Colonic mucosa (tissue), 4 donors: ENCODE results near the gene ERAL1. TPM values are rescaled to one million over a fixed set of nuclear protein-coding genes. Genes with fewer than 3 reads are reported as not detected.
A peak's percentile ranks its signal among the peaks of the same experiment; 100 is the strongest.

Source experiments
- DNase-seq: peaks from one replicate; pipeline ENCODE4 v3.0.0-alpha.2; 2020
- H3K27ac ChIP-seq: fragments of 200-600 bp; one replicate; pipeline ENCODE4 v1.8.0; 2021
- H3K27me3 ChIP-seq: fragments of 200-600 bp; one replicate; pipeline ENCODE4 v1.8.0; 2021
- H3K36me3 ChIP-seq: fragments of 200-600 bp; one replicate; pipeline ENCODE4 v1.8.0; 2021
- H3K4me1 ChIP-seq: fragments of 200-600 bp; one replicate; pipeline ENCODE4 v1.8.0; 2021; ENCODE audit warnings: mild to moderate bottlenecking
- H3K4me3 ChIP-seq: fragments of 200-600 bp; one replicate; pipeline ENCODE4 v1.8.0; 2021
- H3K9ac ChIP-seq, 2 donors: one replicate each; pipeline ENCODE4 v1.7.0; 2013; ENCODE audit warnings: control low read depth in 2 of 2, low read depth in 2 of 2, low read length in 2 of 2
- H3K9me3 ChIP-seq: fragments of 200-600 bp; one replicate; pipeline ENCODE4 v1.8.0; 2021
- intact Hi-C: fragments of 100-400 bp; cut with DNase I; formaldehyde crosslinking; loops from one replicate; pipeline ENCODE4 v1.14.1; 2022
- total RNA-seq, 2 donors: library from RNA; stranded (reverse); fragmentation: NEBNext Ultra II Directional in 1 of 2; extraction: Animal tissue kit (Norgen Biotek cat#: 25700) in 1 of 2; gene quantifications; one replicate each; pipeline ENCODE4 v1.2.1, GENCODE V29; 2021
- TF ChIP-seq, protein P1 (sequence below): fragments of 200-600 bp; IDR thresholded peaks from one replicate; pipeline ENCODE4 v1.8.0; 2022; ENCODE audit warnings: antibody characterized with exemption, mild to moderate bottlenecking
- donor health status: healthy.
- donor health status: DM: no; HTN: no; CAD: no.
- donor health status: DM: no; HTN: no; CAD: no.

Gene ERAL1
- total RNA-seq, 2 donors from 2014 or later: 34.7 to 72.0 TPM

DNA sequence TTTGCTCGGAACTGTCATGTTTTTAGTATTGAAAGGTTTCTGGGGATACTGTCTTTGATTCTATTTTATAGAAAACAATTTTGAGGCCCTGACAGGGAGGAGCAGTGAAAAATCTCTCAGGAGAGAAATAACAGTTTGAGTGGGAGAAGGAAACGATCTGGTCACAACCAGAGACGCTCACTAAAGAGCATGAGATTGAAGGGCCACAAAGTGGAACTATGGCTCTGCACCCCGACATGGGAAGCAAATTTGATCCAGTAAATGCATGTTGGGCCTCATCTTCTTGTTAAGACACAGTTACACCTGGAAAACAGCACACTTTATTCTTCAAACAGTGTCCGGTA, 492 bp downstream of the ERAL1 start:
- intact Hi-C loops: loop anchor here (10.0 kb wide), 1 partner anchor 59 kb away; no protein-coding TSS in a partner anchor
- Histone ChIP-seq H3K4me3 (peak overlapping the region; percentile 71), H3K9ac (peak overlapping the region; percentile 79 to 89), H3K27me3 (no peaks in the 10 kb centered on the region), H3K36me3 (peaks cover 6% of the 10 kb centered on the region), H3K4me1 (peaks cover 5% of the 10 kb centered on the region), H3K9me3 (no peaks in the 10 kb centered on the region), H3K27ac (no peak overlapping the region)
- TF ChIP-seq, protein P1, sequence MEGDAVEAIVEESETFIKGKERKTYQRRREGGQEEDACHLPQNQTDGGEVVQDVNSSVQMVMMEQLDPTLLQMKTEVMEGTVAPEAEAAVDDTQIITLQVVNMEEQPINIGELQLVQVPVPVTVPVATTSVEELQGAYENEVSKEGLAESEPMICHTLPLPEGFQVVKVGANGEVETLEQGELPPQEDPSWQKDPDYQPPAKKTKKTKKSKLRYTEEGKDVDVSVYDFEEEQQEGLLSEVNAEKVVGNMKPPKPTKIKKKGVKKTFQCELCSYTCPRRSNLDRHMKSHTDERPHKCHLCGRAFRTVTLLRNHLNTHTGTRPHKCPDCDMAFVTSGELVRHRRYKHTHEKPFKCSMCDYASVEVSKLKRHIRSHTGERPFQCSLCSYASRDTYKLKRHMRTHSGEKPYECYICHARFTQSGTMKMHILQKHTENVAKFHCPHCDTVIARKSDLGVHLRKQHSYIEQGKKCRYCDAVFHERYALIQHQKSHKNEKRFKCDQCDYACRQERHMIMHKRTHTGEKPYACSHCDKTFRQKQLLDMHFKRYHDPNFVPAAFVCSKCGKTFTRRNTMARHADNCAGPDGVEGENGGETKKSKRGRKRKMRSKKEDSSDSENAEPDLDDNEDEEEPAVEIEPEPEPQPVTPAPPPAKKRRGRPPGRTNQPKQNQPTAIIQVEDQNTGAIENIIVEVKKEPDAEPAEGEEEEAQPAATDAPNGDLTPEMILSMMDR: no peak
- DNase-seq: no peak

DNA sequence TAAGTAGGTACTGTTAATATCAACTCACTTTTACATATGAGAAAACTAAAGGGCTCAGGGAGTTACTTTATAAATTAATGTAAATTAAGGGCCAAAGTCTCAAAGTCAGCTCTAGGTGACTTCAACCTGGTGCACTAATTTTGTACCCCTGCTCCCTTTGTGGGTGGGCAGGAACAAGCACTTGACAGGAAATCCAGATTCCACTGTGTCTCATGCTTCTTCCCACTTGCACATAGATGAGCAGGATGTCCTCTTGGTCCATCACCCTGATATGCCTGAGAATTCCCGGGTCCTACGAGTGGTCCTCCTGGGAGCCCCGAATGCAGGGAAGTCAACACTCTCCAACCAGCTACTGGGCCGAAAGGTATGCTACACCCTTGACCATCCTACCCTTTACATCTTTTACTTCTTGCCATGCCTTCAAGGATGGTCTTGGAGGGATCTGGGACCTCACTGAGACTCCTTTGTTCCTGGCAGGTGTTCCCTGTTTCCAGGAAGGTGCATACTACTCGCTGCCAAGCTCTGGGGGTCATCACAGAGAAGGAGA, 1.3 kb downstream of the ERAL1 start:
- Histone ChIP-seq H3K4me3 (no peak overlapping the region), H3K27ac (no peak overlapping the region), H3K36me3 (peaks cover 6% of the 10 kb centered on the region), H3K27me3 (no peaks in the 10 kb centered on the region), H3K9me3 (no peaks in the 10 kb centered on the region), H3K9ac (no peak overlapping the region), H3K4me1 (peaks cover 5% of the 10 kb centered on the region)
- DNase-seq: no peak
- TF ChIP-seq, protein P1: no peak
- intact Hi-C loops: loop anchor here (10.0 kb wide), 1 partner anchor 59 kb away; no protein-coding TSS in a partner anchor

DNA sequence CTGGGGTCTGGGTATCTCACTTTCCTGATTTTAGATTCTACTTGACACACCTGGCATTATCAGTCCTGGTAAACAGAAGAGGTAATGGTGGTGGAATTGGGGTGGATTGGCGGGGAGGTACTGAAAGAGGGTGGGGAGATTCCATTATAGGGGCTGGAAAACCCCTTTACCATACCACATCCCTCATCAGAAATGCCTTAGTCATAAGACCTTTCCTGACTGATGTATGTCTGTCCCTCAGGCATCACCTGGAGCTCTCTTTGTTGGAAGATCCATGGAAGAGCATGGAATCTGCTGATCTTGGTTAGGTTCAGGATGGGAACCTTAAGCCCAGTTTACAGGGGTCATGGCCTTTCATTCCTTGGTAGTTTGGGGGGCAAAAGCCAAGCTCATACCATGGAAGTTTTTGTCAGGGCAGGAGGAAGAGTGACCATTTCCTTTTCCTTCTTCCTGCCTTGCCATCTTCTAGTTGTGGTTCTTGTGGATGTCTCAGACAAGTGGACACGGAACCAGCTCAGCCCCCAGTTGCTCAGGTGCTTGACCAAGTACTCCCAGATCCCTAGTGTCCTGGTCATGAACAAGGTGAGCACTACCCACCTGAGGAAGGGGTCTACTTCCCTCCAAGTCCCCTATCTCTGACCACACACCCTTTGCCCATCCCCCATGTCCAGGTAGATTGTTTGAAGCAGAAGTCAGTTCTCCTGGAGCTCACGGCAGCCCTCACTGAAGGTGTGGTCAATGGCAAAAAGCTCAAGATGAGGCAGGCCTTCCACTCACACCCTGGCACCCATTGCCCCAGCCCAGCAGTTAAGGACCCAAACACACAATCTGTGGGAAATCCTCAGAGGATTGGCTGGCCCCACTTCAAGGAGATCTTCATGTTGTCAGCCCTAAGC, 3.3 kb downstream of the ERAL1 start:
- TF ChIP-seq, protein P1: no peak
- intact Hi-C loops: loop anchor here (10.0 kb wide), 1 partner anchor 57 kb away; no protein-coding TSS in a partner anchor

DNA sequence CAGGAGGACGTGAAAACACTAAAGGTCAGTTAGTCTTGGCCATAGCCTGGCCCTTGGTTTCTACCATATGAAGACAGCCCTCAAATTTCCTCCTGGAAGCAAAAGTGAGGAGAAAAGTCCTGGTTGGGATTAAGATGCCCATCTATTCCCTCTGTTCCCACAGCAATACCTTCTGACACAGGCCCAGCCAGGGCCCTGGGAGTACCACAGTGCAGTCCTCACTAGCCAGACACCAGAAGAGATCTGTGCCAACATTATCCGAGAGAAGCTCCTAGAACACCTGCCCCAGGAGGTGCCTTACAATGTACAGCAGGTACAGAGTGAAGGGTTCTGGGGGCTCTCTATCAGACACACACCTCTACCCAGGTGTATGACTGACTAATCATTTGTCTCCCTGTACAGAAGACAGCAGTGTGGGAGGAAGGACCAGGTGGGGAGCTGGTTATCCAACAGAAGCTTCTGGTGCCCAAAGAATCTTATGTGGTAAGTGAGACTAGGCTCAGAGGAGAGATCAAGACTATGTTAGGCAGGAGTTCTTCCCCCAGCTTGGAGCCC, 4.1 kb downstream of the ERAL1 start:
- no peak overlapping the region for H3K27ac ChIP-seq
- H3K9me3 ChIP-seq: no peaks in the 10 kb centered on the region
- H3K36me3 ChIP-seq: peaks cover 6% of the 10 kb centered on the region
- intact Hi-C loops: loop anchor here (10.0 kb wide), 1 partner anchor 56 kb away; no protein-coding TSS in a partner anchor
- no peaks in the 10 kb centered on the region for H3K27me3 ChIP-seq
- no peak overlapping the region for H3K4me3 ChIP-seq
- H3K4me1 ChIP-seq: peaks cover 5% of the 10 kb centered on the region
- TF ChIP-seq, protein P1: no peak
- no peak for DNase-seq
- no peak overlapping the region for H3K9ac ChIP-seq

More for the DNA sequence above, 3.3 kb downstream of the ERAL1 start:
- Histone ChIP-seq H3K9me3 (no peaks in the 10 kb centered on the region), H3K27me3 (no peaks in the 10 kb centered on the region), H3K27ac (no peak overlapping the region), H3K36me3 (peaks cover 6% of the 10 kb centered on the region), H3K4me1 (peaks cover 5% of the 10 kb centered on the region), H3K9ac (no peak overlapping the region), H3K4me3 (no peak overlapping the region)
- DNase-seq: no peak

DNA sequence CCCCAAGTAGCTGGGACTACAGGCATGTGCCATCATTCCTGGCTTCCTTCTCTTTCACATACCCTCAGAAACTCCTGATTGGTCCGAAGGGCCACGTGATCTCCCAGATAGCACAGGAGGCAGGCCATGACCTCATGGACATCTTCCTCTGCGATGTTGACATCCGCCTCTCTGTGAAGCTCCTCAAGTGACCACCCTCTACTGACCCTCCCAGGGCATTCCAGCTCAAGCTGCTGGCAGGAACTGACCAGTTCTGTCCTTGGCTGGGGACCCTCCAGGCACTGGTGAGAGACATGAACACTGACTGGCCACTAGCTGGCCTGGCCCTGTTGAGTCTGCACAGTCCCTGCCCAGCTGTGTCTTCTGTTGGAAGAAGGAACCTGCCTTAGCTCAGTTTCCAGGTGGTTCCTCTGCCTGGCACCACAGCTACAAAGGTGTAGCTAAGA, 5.6 kb downstream of the ERAL1 start:
- TF ChIP-seq, protein P1: no peak
- Histone ChIP-seq H3K4me1 (peaks cover 3% of the 10 kb centered on the region), H3K9ac (no peak overlapping the region), H3K9me3 (no peaks in the 10 kb centered on the region), H3K27ac (no peak overlapping the region), H3K27me3 (no peaks in the 10 kb centered on the region), H3K36me3 (peaks cover 6% of the 10 kb centered on the region), H3K4me3 (no peak overlapping the region)
- DNase-seq: no peak
- intact Hi-C loops: no loop called here
